Vagina (tissue), 2 donors: ENCODE data around the gene FMO5. TPM values are rescaled to one million over a fixed set of nuclear protein-coding genes. Genes with fewer than 3 reads are reported as not detected.
A peak's percentile ranks its signal among the peaks of the same experiment; 100 is the strongest.
"Not testable (repeated sequence)": the region's sequence is repeated elsewhere in the genome, so short reads cannot be mapped to it uniquely, and the experiment has no call there.

Source experiments
- DNase-seq, 2 donors: peaks; one replicate each; pipeline ENCODE4 v3.0.0-alpha.2; 2017; ENCODE audit errors: extremely low spot score in 2 of 2
- H3K27ac ChIP-seq: fragments of 200-600 bp; sonication (generic); one replicate; pipeline ENCODE4 v1.5.1; 2019
- H3K27me3 ChIP-seq: fragments of 200-600 bp; sonication (generic); one replicate; pipeline ENCODE4 v1.5.1; 2019
- H3K36me3 ChIP-seq, 2 donors: fragments of 200-600 bp; sonication (generic); one replicate each; pipeline ENCODE4 v1.5.1; 2017 to 2019
- H3K4me1 ChIP-seq: fragments of 200-600 bp; sonication (generic); one replicate; pipeline ENCODE4 v1.5.1; 2019
- H3K4me3 ChIP-seq, 2 donors: fragments of 200-600 bp; sonication (generic); 1 replicate in 1 of 2; 2 replicates in 1 of 2; pipeline ENCODE4 v1.5.1; 2016 to 2019
- H3K9me3 ChIP-seq: fragments of 200-600 bp; sonication (generic); one replicate; pipeline ENCODE4 v1.5.1; 2019
- POLR2A ChIP-seq, 2 donors: fragments of 450-650 bp; IDR thresholded peaks; one replicate each; pipeline ENCODE4 v1.6.1; 2017; ENCODE audit warnings: antibody characterized with exemption in 2 of 2, mild to moderate bottlenecking in 2 of 2, moderate library complexity in 2 of 2
- POLR2AphosphoS5 ChIP-seq, 2 donors: sonication (generic); formaldehyde crosslinking; IDR thresholded peaks; one replicate each; pipeline ENCODE4 v1.9.0; 2017; ENCODE audit warnings: antibody characterized with exemption in 2 of 2, mild to moderate bottlenecking in 2 of 2, low read depth in 1 of 2; ENCODE audit not compliant: insufficient read depth in 1 of 2
- intact Hi-C: fragments of 100-400 bp; cut with DNase I; formaldehyde crosslinking; loops from one replicate; pipeline ENCODE4 v1.15.1; 2023
- total RNA-seq: library from RNA; depleted of rRNA; stranded (reverse); fragments of >200 nt; gene quantifications from one replicate; pipeline ENCODE4 v1.2.3, GENCODE V29; 2016
- TF ChIP-seq, protein P1 (sequence below), 3 experiments: fragments of 450-650 bp in 2 of 3; fragments of 200-600 bp in 1 of 3; sonication (generic) in 1 of 3; IDR thresholded peaks; one replicate each; pipeline ENCODE4 v1.5.1; 2017 to 2019; ENCODE audit warnings: antibody characterized with exemption in 3 of 3, mild to moderate bottlenecking in 2 of 3, moderate library complexity in 2 of 3

The FMO5 gene
- total RNA-seq, 1 donor from 2014 or later = 3.4 TPM

DNA sequence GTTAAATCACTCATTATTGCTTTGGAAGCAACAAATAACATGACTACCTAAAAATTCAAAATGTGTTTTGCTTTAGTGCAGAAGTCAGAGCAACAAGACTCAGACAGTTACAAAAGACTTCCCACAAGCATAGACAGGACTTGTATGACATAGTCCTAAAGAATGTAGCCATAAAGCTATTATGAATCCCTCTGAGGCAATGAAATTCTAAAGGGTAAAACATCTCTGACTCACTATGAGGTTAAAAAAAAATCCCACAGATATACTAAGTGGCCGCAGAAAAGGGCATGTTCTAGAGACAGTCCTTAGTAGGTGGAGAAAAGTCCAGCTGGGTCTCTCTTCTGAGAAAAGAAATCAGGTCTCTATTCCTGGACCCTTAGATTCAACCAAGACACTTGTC lies 57.8 kb downstream of the FMO5 start:
- H3K27me3 ChIP-seq = no peaks in the 10 kb centered on the region
- peak overlapping the region in 1 of 2 donors; percentile 6 for H3K4me3 ChIP-seq
- H3K4me1 ChIP-seq = peaks cover 52% of the 10 kb centered on the region
- peaks cover 0 to 7% of the 10 kb centered on the region in 2 donors for H3K36me3 ChIP-seq
- TF ChIP-seq POLR2A (IDR thresholded peaks at IDR 0.05) (no peak), POLR2AphosphoS5 (IDR thresholded peaks at IDR 0.05; ENCODE audit: insufficient read depth in 1 of 2, low read depth in 1 of 2) (peak in 1 of 2 donors; percentile 89)
- intact Hi-C loops = no loop called here
- H3K9me3 ChIP-seq = no peaks in the 10 kb centered on the region
- no peak for DNase-seq
- H3K27ac ChIP-seq = peak overlapping the region; percentile 72

DNA sequence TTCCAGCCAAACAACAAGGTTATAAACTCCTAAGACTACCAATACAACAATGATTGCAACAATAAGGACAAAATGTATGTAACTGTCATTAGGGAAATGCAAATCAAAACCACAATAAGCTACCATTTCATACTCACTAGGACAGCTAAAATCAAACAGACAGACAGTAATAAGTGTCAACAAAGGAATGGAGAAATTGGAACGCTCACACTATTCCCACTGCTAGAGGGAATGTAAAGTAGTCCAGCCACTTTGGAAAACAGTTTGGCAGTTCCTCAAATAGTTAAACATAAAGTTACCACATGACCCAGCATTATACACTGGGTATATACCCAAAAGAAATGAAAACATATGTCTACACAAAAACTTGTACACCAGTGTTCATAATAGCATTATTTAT lies 62.1 kb downstream of the FMO5 start:
- Histone ChIP-seq H3K4me1 (peaks cover 19% of the 10 kb centered on the region), H3K27ac (no peak overlapping the region), H3K4me3 (no peak overlapping the region), H3K9me3 (no peaks in the 10 kb centered on the region), H3K36me3 (peaks cover 0 to 47% of the 10 kb centered on the region in 2 donors), H3K27me3 (no peaks in the 10 kb centered on the region)
- DNase-seq = no peak
- TF ChIP-seq, protein P1, sequence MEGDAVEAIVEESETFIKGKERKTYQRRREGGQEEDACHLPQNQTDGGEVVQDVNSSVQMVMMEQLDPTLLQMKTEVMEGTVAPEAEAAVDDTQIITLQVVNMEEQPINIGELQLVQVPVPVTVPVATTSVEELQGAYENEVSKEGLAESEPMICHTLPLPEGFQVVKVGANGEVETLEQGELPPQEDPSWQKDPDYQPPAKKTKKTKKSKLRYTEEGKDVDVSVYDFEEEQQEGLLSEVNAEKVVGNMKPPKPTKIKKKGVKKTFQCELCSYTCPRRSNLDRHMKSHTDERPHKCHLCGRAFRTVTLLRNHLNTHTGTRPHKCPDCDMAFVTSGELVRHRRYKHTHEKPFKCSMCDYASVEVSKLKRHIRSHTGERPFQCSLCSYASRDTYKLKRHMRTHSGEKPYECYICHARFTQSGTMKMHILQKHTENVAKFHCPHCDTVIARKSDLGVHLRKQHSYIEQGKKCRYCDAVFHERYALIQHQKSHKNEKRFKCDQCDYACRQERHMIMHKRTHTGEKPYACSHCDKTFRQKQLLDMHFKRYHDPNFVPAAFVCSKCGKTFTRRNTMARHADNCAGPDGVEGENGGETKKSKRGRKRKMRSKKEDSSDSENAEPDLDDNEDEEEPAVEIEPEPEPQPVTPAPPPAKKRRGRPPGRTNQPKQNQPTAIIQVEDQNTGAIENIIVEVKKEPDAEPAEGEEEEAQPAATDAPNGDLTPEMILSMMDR (IDR thresholded peaks at IDR 0.05) = no peak
- no peak for TF ChIP-seq POLR2A (IDR thresholded peaks at IDR 0.05)
- TF ChIP-seq POLR2AphosphoS5 (IDR thresholded peaks at IDR 0.05; ENCODE audit: insufficient read depth in 1 of 2, low read depth in 1 of 2) = no peak
- intact Hi-C loops = no loop called here

- Histone ChIP-seq H3K36me3 (peaks cover 0 to 52% of the 10 kb centered on the region in 2 donors), H3K9me3 (no peaks in the 10 kb centered on the region), H3K27me3 (no peaks in the 10 kb centered on the region), H3K4me3 (no peak overlapping the region), H3K4me1 (peaks cover 9% of the 10 kb centered on the region), H3K27ac (no peak overlapping the region)
- TF ChIP-seq POLR2AphosphoS5 (IDR thresholded peaks at IDR 0.05; ENCODE audit: insufficient read depth in 1 of 2, low read depth in 1 of 2) = no peak
- TF ChIP-seq, protein P1 (IDR thresholded peaks at IDR 0.05) = no peak
- TF ChIP-seq POLR2A (IDR thresholded peaks at IDR 0.05) = no peak
- intact Hi-C loops = no loop called here
- DNase-seq = no peak
Observed at GRCh38 chr1:147162093-147162492, 63.0 kb downstream of the FMO5 start.

GRCh38 chr1:147157116-147157515 lies 68.0 kb downstream of the FMO5 start:
- H3K4me3 ChIP-seq, H3K4me1 ChIP-seq, intact Hi-C loops, H3K9me3 ChIP-seq, H3K27me3 ChIP-seq, DNase-seq, H3K27ac ChIP-seq: not testable (repeated sequence)
- peaks cover 0 to 50% of the 10 kb centered on the region in 2 donors for H3K36me3 ChIP-seq

DNA sequence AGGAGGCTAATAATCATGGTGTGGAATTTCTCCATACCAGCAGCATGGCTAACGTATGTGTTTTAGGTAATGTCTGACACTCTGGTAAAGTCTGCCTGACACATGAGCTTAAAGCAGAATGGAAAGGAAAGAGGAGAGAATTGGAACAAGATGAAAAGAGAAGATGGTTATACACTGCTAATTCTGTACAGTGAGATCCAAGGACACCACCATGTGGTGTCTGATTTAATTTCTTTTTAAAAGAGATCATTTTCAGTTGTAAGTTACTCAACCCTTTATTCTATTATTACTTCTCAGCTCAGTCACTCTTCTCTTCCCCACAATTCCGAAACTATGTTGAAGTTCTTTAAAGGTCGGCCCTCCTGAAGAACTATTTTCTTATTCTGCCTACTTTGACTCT lies 68.5 kb downstream of the FMO5 start:
- TF ChIP-seq POLR2A (IDR thresholded peaks at IDR 0.05) (no peak), POLR2AphosphoS5 (IDR thresholded peaks at IDR 0.05; ENCODE audit: insufficient read depth in 1 of 2, low read depth in 1 of 2) (no peak)
- TF ChIP-seq, protein P1 (IDR thresholded peaks at IDR 0.05) = no peak
- H3K27ac ChIP-seq = no peak overlapping the region
- H3K9me3 ChIP-seq = no peaks in the 10 kb centered on the region
- H3K4me3 ChIP-seq = no peak overlapping the region
- peaks cover 0 to 46% of the 10 kb centered on the region in 2 donors for H3K36me3 ChIP-seq
- no peak for DNase-seq
- intact Hi-C loops = no loop called here
- H3K4me1 ChIP-seq = no peaks in the 10 kb centered on the region
- H3K27me3 ChIP-seq = no peaks in the 10 kb centered on the region

DNA sequence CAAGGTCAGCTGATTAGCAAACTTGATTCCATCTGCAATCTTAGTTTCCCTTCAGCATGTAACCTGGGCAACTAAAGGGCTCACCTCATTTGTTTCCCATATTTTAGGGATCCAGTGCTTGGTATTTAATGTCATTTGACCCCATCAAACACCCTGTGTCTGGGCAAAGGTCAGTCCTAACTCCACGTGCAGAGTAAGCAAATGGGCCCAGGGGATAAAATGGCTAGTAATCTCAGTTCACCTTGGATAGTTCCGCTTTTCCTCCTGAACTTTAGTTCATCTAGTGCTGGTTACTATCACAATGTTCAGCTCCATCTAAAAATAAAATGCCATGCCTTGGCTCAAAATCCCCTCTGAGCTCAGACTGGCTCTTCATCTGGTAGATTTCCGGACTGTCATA lies 72.4 kb downstream of the FMO5 start:
- no peak overlapping the region for H3K27ac ChIP-seq
- no peaks in the 10 kb centered on the region for H3K4me1 ChIP-seq
- TF ChIP-seq POLR2AphosphoS5 (IDR thresholded peaks at IDR 0.05; ENCODE audit: insufficient read depth in 1 of 2, low read depth in 1 of 2) (no peak), POLR2A (IDR thresholded peaks at IDR 0.05) (no peak)
- TF ChIP-seq, protein P1 (IDR thresholded peaks at IDR 0.05) = no peak
- DNase-seq = no peak
- no peaks in the 10 kb centered on the region for H3K27me3 ChIP-seq
- no peaks in the 10 kb centered on the region for H3K9me3 ChIP-seq
- intact Hi-C loops = no loop called here
- peaks cover 0 to 8% of the 10 kb centered on the region in 2 donors for H3K36me3 ChIP-seq
- H3K4me3 ChIP-seq = no peak overlapping the region
